Testis (tissue), 2 donors: ENCODE data around the gene SLU7.

ENCODE experiments used
- CTCF ChIP-seq, 3 experiments: fragments of 450-650 bp in 2 of 3; fragments of 200-600 bp in 1 of 3; sonication (generic) in 1 of 3; IDR thresholded peaks; one replicate each; pipeline ENCODE4 v1.5.1; 2016 to 2019; ENCODE audit warnings: antibody characterized with exemption in 3 of 3, mild to moderate bottlenecking in 2 of 3, moderate library complexity in 1 of 3
- POLR2A ChIP-seq: fragments of 450-650 bp; IDR thresholded peaks from one replicate; pipeline ENCODE4 v1.6.1; 2017; ENCODE audit warnings: antibody characterized with exemption, mild to moderate bottlenecking, moderate library complexity

GRCh38 chr5:160382346-160382745 lies 36.5 kb downstream of the SLU7 start:
- TF ChIP-seq CTCF (IDR thresholded peaks at IDR 0.05) = no peak
- no peak for TF ChIP-seq POLR2A
